NCI-H146 treated with DMSO at 0.1 percent for 48 hours (cell line): ENCODE data around the gene MED16.

Source experiments
- DNase-seq: peaks from one replicate; lab custom pipeline; 2025; ENCODE audit not compliant: unreplicated experiment; lab: John Stamatoyannopoulos, UW

Gene MED16

GRCh38 chr19:927780-928401, 34.9 kb upstream of the MED16 start:
- DNase-seq, result no peak

DNA sequence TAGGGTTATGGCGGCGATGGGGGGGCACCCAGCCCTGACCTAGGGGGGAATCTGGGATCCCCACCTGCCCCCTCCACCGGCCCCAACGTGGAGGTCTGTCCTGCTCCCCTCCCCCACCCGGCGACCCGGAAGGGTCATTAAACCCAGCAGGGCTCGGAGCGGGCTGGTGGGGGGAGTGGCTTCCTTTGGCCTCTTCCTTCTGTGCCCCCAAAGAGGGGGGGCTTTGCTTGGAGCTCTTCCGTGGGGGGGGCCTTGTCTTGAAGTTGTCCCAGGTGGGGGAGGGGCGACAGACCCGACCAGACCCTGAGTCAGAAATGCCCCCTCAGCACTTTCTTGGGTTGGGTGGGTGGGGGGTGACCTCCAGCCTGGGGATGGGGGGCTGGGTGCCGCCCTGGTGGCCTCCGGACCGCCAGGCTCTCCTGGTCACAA, 34.4 kb upstream of the MED16 start:
- DNase-seq, result no peak

DNA sequence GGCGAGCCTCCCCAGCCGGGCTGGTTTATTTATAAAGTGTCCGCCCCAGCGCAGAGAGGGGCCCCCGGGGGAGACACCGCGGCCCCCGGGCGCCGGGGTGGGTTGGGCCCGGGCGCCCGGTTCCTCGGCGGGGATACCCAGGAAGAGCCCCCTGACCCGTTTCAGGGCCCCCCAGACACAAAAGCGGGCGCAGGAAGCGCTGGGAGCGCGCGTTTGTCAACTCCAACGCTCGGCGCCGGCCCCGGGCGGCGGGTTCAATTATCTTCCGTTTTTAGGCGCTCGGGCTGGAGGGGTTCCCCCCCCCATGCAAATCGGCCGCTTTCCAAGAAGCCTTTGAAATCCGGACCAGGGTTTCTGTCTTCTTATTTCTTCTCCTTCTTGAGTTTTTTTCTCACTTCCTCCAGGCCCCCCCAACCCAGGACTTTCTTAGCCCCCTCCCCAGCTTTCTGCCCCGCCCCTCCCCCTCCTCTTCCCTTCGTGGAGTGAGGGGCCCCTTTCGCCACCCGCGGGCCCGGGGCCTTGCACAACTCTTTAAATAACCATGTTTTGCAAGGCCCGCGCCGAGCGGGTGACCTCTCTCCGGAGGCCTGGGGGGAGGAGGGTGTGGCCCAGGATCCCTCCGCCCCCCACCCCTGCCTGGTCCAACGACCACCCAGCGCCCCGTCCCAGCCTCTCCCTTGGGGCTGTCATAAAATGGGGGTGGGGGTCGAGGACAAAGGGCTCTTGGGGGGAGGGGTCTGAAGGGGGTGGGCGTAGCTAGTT, 33.8 kb upstream of the MED16 start:
- DNase-seq, result no peak

GRCh38 chr19:926323-926588, 33.3 kb upstream of the MED16 start:
- no peak for DNase-seq

- peak; percentile 48 for DNase-seq
Observed at GRCh38 chr19:925526-926322, 32.7 kb upstream of the MED16 start, which contains the start of gene ARID3A. TSS of gene ARID3A (plus strand) at chr19:926035. CDS start at chr19:929529, 3,494 bp downstream.

GRCh38 chr19:925087-925525, 32.1 kb upstream of the MED16 start:
- peak; percentile 48 for DNase-seq

DNA sequence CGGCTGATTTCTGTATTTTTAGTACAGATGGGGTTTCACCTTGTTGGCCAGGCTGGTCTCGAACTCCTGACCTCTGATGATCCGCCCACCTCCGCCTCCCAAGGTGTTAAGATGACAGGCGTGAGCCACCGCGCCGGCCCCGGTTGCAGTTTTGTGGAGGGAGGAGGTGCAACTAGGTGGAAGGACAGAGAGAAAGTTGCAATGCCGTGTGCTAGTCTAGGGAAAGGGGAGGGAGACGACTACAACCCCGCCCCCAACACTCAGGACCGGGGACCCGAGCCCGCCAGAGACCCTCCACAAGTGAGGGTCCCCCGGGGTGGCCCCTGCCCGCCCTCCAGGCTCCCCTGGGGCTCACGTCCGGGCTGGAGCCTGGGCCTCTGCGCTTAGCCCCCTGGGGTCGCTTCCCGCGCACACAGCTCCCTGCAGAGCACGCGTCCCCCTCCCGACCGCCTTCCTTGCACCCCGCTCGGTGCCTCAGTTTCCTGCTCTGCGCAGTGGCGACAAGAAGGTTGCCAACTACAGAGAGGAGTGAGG, 31.6 kb upstream of the MED16 start:
- DNase-seq, result no peak

GRCh38 chr19:920051-920864, 27.3 kb upstream of the MED16 start:
- DNase-seq, result peak; percentile 60

- peak; percentile 60 for DNase-seq
Observed at GRCh38 chr19:919199-920050, 26.4 kb upstream of the MED16 start.

- peak; percentile 24 for DNase-seq
Observed at GRCh38 chr19:918481-919198, 25.7 kb upstream of the MED16 start.

- no peak for DNase-seq
Observed at GRCh38 chr19:918152-918437, 25.1 kb upstream of the MED16 start.

- peak; percentile 34 for DNase-seq
Observed at GRCh38 chr19:917323-918151, 24.6 kb upstream of the MED16 start, which contains the start of gene KISS1R. TSS of gene KISS1R (plus strand) at chr19:917333. CDS start at chr19:917503, 170 bp downstream.

GRCh38 chr19:916645-917322, 23.8 kb upstream of the MED16 start:
- DNase-seq, result peak; percentile 11

GRCh38 chr19:913080-913748, 20.2 kb upstream of the MED16 start, which contains the start of gene R3HDM4:
TSS of gene R3HDM4 (minus strand) at chr19:913219. CDS start at chr19:913157, 62 bp downstream.
- DNase-seq, result no peak

GRCh38 chr19:912181-913079, 19.4 kb upstream of the MED16 start:
- no peak for DNase-seq
